ENCODE data around the gene MKNK1. TPM values are rescaled to one million over a fixed set of nuclear protein-coding genes. Genes with fewer than 3 reads are reported as not detected.

MKNK1 gene
- total RNA-seq, 1 experiment from 2014 or later: 12.9 TPM

GRCh38 chr1:46587069-46587468 lies 17.0 kb downstream of the MKNK1 start:
- Histone ChIP-seq H2BK12ac (ENCODE audit: insufficient read length, low read depth, low read length) (no peak overlapping the region), H3K4me2 (ENCODE audit: insufficient read depth, insufficient read length, low read length) (no peak overlapping the region)
- WGBS (ENCODE audit: extremely low coverage, insufficient read length, low lambda C conversion rate): no CpG with 5 or more reads among the region's 7 CpGs

More at GRCh38 chr1:46587069-46587468, 17.0 kb downstream of the MKNK1 start:
- H4K20me1 ChIP-seq (ENCODE audit: control insufficient read depth, insufficient read depth, insufficient read length): no peaks in the 10 kb centered on the region
- no peak overlapping the region for H2BK5ac ChIP-seq (ENCODE audit: insufficient read length, low read length)
- Mint-ChIP-seq H3K4me3 (no peak overlapping the region), H3K27me3 (ENCODE audit: low read depth) (no peaks in the 10 kb centered on the region), H3K9me3 (no peaks in the 10 kb centered on the region), H3K36me3 (ENCODE audit: insufficient read depth in 1 of 3, low read depth in 3 of 3) (peaks cover 0 to 30% (median under 1%) of the 10 kb centered on the region in 3 experiments; a peak in 4 of 7 replicates), H3K27ac (no peak overlapping the region), H3K4me1 (peaks cover 12 to 23% of the 10 kb centered on the region in 2 experiments)
- no peak overlapping the region for H3K4ac ChIP-seq (ENCODE audit: low read depth, low read length)
- no peak overlapping the region for H3K14ac ChIP-seq (ENCODE audit: insufficient read depth, low read length)
- no peak overlapping the region for H4K91ac ChIP-seq (ENCODE audit: insufficient read length, low read depth, low read length)
- no peak overlapping the region for H3K23ac ChIP-seq (ENCODE audit: insufficient read length, low read depth, low read length)
- H3K23me2 ChIP-seq (ENCODE audit: insufficient read length, low read depth, low read length, poor library complexity, severe bottlenecking): no peaks in the 10 kb centered on the region
- H3K56ac ChIP-seq (ENCODE audit: insufficient read length, low read depth, low read length): no peak overlapping the region
- no peaks in the 10 kb centered on the region for H3K27me3 ChIP-seq (ENCODE audit: insufficient read depth, low read length)
- H2BK15ac ChIP-seq (ENCODE audit: low read depth, low read length): no peak overlapping the region
- H2AK5ac ChIP-seq (ENCODE audit: insufficient read length, low read length): no peak overlapping the region
- no peak overlapping the region for H4K5ac ChIP-seq (ENCODE audit: insufficient read length, low read depth, low read length)
- H4K8ac ChIP-seq (replicated peaks; ENCODE audit: insufficient read length, low read depth, low read length): no peak overlapping the region
- no peak overlapping the region for H3K27ac ChIP-seq (ENCODE audit: insufficient read length, low read depth, low read length)
- H3K9ac ChIP-seq (ENCODE audit: extremely low read depth, insufficient read length, low read length): no peak overlapping the region
- H3K9me3 ChIP-seq (ENCODE audit: control insufficient read depth, low read depth, low read length): no peaks in the 10 kb centered on the region
- H2AFZ ChIP-seq (ENCODE audit: low read length): no peak overlapping the region
- H3K79me1 ChIP-seq (ENCODE audit: insufficient read depth, low read depth, low read length, poor library complexity, severe bottlenecking): no peaks in the 10 kb centered on the region
- no peak overlapping the region for H2BK120ac ChIP-seq (ENCODE audit: low read depth, low read length, poor library complexity, severe bottlenecking)
- no peaks in the 10 kb centered on the region for H3K79me2 ChIP-seq (ENCODE audit: insufficient read depth, low read length)
- TF ChIP-seq CTCF (conservative IDR thresholded peaks at IDR 0.05): no peak
- H3K18ac ChIP-seq (ENCODE audit: insufficient read length, low read depth, low read length): no peak overlapping the region
- H3T11ph ChIP-seq (ENCODE audit: low read length): no peak overlapping the region
- no peak for DNase-seq
- 0 out of 2 replicates have a peak, but pooled peaks cover 2% of the 10 kb centered on the region for H3K4me1 ChIP-seq (ENCODE audit: insufficient read depth, low read length)
- no peak overlapping the region for H2BK20ac ChIP-seq (ENCODE audit: low read depth, low read length, poor library complexity, severe bottlenecking)

Measured in H9 (cell line).